GM12878 (cell line): ENCODE results near the gene RPL31. TPM values are rescaled to one million over a fixed set of nuclear protein-coding genes. Genes with fewer than 3 reads are reported as not detected.

Source experiments
- ATAC-seq: fragments of 200-7000 bp; cut with Tn5 transposase; 3 replicates; pipeline ENCODE4 v1.9.1; 2020; ENCODE audit warnings: mild to moderate bottlenecking, moderate library complexity
- BruUV-seq: library from RNA; stranded (reverse); fragments of 400-500 nt; replicated peaks from 2 replicates; lab custom pipeline; 2021; lab: Mats Ljungman, UMichigan
- CTCF ChIA-PET: fragments of 300-600 bp; sonication (Branson Sonifier 250); formaldehyde crosslinking; extraction: SDS; loops from one replicate; lab custom pipeline; 2021; ENCODE audit warnings: inconsistent platforms; lab: Yijun Ruan, JAX
- POLR2A ChIA-PET: fragments of 350-600 bp; formaldehyde crosslinking; extraction: SDS; loops from one replicate; lab custom pipeline; 2021; ENCODE audit warnings: inconsistent platforms; lab: Charles Lee
- RAD21 ChIA-PET: fragments of 300-600 bp; sonication (Branson Sonifier 250); formaldehyde crosslinking; loops from one replicate; lab custom pipeline; 2023; ENCODE audit warnings: antibody characterized with exemption; ENCODE audit not compliant: unreplicated experiment; lab: Charles Lee
- SMC1A ChIA-PET: fragments of 300-600 bp; sonication (Branson Sonifier 250); formaldehyde crosslinking; loops from one replicate; lab custom pipeline; 2023; ENCODE audit not compliant: unreplicated experiment, uncharacterized antibody; lab: Charles Lee
- DNase-seq: peaks from one replicate; pipeline ENCODE4 v3.0.0-alpha.2; 2011; ENCODE audit warnings: low read depth, low spot score
- FAIRE-seq: peaks from 3 replicates; lab custom pipeline; 2011; peaks lifted over from hg19 to GRCh38; lab: Jason Lieb, UNC
- H2AFZ ChIP-seq: 2 replicates; pipeline ENCODE4 v1.6.0; 2011; ENCODE audit warnings: low read depth, low read length, control low read depth; ENCODE audit not compliant: control insufficient read depth
- H3K27ac ChIP-seq: 2 replicates; pipeline ENCODE4 v1.5.1; 2011; ENCODE audit warnings: control low read depth; ENCODE audit not compliant: control insufficient read depth, insufficient read depth
- H3K27me3 ChIP-seq, 2 experiments: replicated peaks in 1 of 2; 2 replicates each; pipeline versions ENCODE4 v1.6.0 to v1.6.1; 2011; ENCODE audit warnings: low read length in 1 of 2; ENCODE audit not compliant: control insufficient read depth in 2 of 2, insufficient read depth in 2 of 2
- H3K36me3 ChIP-seq, 2 experiments: 2 replicates each; pipeline ENCODE4 v1.5.1; 2011; ENCODE audit warnings: low read length in 1 of 2; ENCODE audit not compliant: control insufficient read depth in 2 of 2, insufficient read depth in 2 of 2
- H3K4me1 ChIP-seq: 2 replicates; pipeline ENCODE4 v1.6.1; 2011; ENCODE audit warnings: mild to moderate bottlenecking, low read length, moderate library complexity, mixed read lengths; ENCODE audit not compliant: control insufficient read depth, insufficient read depth
- H3K4me2 ChIP-seq: 2 replicates; pipeline ENCODE4 v1.6.0; 2011; ENCODE audit warnings: control low read depth; ENCODE audit not compliant: control insufficient read depth, insufficient read depth
- H3K4me3 ChIP-seq: fragments of 200-600 bp; sonication (generic); 2 replicates; pipeline ENCODE4 v1.5.1; 2016
- H3K79me2 ChIP-seq: 2 replicates; pipeline ENCODE4 v1.6.0; 2011; ENCODE audit warnings: low read length; ENCODE audit not compliant: control insufficient read depth, insufficient read depth
- H3K9ac ChIP-seq: 2 replicates; pipeline ENCODE4 v1.8.0; 2011; ENCODE audit warnings: low read length, control low read depth, mixed read lengths; ENCODE audit not compliant: control insufficient read depth, insufficient read depth
- H3K9me3 ChIP-seq: replicated peaks from 3 replicates; pipeline ENCODE4 v1.5.1; 2011; ENCODE audit warnings: mild to moderate bottlenecking, low read length; ENCODE audit not compliant: control insufficient read depth, insufficient read depth
- H4K20me1 ChIP-seq: 2 replicates; pipeline ENCODE4 v1.6.0; 2011; ENCODE audit not compliant: control insufficient read depth, insufficient read depth
- BCL3 ChIP-seq: IDR thresholded peaks from 2 replicates; pipeline ENCODE4 v1.6.1; 2011; ENCODE audit warnings: borderline replicate concordance, low read depth, mild to moderate bottlenecking, moderate library complexity, low read length; ENCODE audit not compliant: insufficient read depth, poor library complexity, severe bottlenecking
- CREB1 ChIP-seq: IDR thresholded peaks from 2 replicates; pipeline ENCODE4 v1.6.1; 2012; ENCODE audit warnings: low read depth, mild to moderate bottlenecking, inconsistent platforms
- CTCF ChIP-seq, 3 experiments: IDR thresholded peaks in 2 of 3; conservative IDR thresholded peaks in 1 of 3; 2 replicates each; pipeline ENCODE4 v1.5.1; 2011; ENCODE audit warnings: low read depth in 3 of 3, low read length in 3 of 3, mild to moderate bottlenecking in 3 of 3, control low read depth in 2 of 3, moderate library complexity in 2 of 3, inconsistent platforms in 1 of 3, mixed read lengths in 1 of 3; ENCODE audit not compliant: control insufficient read depth in 2 of 3, insufficient read depth in 1 of 3; ENCODE audit errors: extremely low read depth in 1 of 3
- MTA3 ChIP-seq: IDR thresholded peaks from 2 replicates; pipeline ENCODE4 v1.6.1; 2012; ENCODE audit warnings: low read length, inconsistent platforms, borderline replicate concordance
- NR2F1 ChIP-seq: fragments of 450-650 bp; conservative IDR thresholded peaks from 2 replicates; pipeline ENCODE4 v1.6.1; 2017; ENCODE audit warnings: mild to moderate bottlenecking
- SMARCA5 ChIP-seq: fragments of 450-650 bp; IDR thresholded peaks from 2 replicates; pipeline ENCODE4 v1.6.1; 2017; ENCODE audit warnings: mild to moderate bottlenecking
- SMC3 ChIP-seq: IDR thresholded peaks from 2 replicates; pipeline ENCODE4 v1.6.1; 2011; ENCODE audit warnings: low read length, improper control_type of control experiment, borderline replicate concordance
- YY1 ChIP-seq: IDR thresholded peaks from 2 replicates; pipeline ENCODE4 v1.6.1; 2011; ENCODE audit warnings: low read depth, mild to moderate bottlenecking, low read length
- ZBTB40 ChIP-seq: fragments of 450-650 bp; IDR thresholded peaks from 2 replicates; pipeline ENCODE4 v1.6.1; 2016; ENCODE audit warnings: mild to moderate bottlenecking, moderate library complexity, borderline replicate concordance
- ZNF274 ChIP-seq: IDR thresholded peaks from one replicate; pipeline ENCODE4 v1.8.0; 2011; ENCODE audit not compliant: insufficient read length, insufficient read depth
- WGBS: methylation state at CpG from one replicate; pipeline ENCODE4 v1.1.6; 2016; ENCODE audit warnings: low lambda C conversion rate; ENCODE audit not compliant: insufficient replicate concordance, insufficient coverage; ENCODE audit errors: missing lambda C conversion rate; 5-methylcytosine and 5-hydroxymethylcytosine counted together
- in situ Hi-C: fragments of 300-500 bp; cut with MboI; formaldehyde crosslinking; loops from 9 replicates; pipeline ENCODE4 v1.14.3; 2018; ENCODE audit warnings: mixed read lengths
- intact Hi-C: fragments of 100-400 bp; cut with micrococcal nuclease; formaldehyde crosslinking; loops from one replicate; pipeline ENCODE4 v1.14.2; 2022; ENCODE audit not compliant: unreplicated experiment
- polyA plus RNA-seq, 11 experiments: library from polyadenylated mRNA; depleted of rRNA in 4 of 11; unstranded in 6 of 11; stranded (reverse) in 5 of 11; fragments of >200 nt; fragmentation: Nextera tagmentation in 4 of 11; fragmentation: Illumina TruSeq in 1 of 11; extraction: Ambion mirVana in 4 of 11; extraction: Trizol in 1 of 11; gene quantifications; 1 replicate in 1 of 11; 2 replicates in 10 of 11; pipeline versions ENCODE4 v1.2.1 to v1.2.3, GENCODE V29; 2011 to 2016; ENCODE audit warnings: inconsistent platforms in 2 of 11, missing spikeins in 2 of 11, low read depth in 1 of 11
- total RNA-seq, 4 experiments: library from RNA; depleted of rRNA in 3 of 4; stranded (reverse); fragments of >200 nt in 3 of 4; fragmentation: Illumina TruSeq in 1 of 4; extraction: Trizol in 1 of 4; gene quantifications; 2 replicates each; pipeline versions ENCODE4 v1.2.1 to v1.2.3, GENCODE V29; 2013 to 2021

Gene RPL31
- total and polyA plus RNA-seq, 10 of the 15 experiments (the other 5 are each of a cell fraction or from before 2014, with no cell fraction given) = 1,643 to 8,551 (median 2,208) TPM

- no peak overlapping the region for H2AFZ ChIP-seq
- 81% methylated on average over 21 of the region's 21 CpGs for WGBS
- ChIA-PET CTCF (interaction anchor here (1.1 to 4.7 kb wide), 4 partner anchors 26 to 169 kb away, joined by 4 to 46 read pairs (median 14); partner anchors contain the start of gene TBC1D8), POLR2A (no interaction called here), RAD21 (interaction anchor here (1.2 kb wide), 2 partner anchors 114 to 167 kb away, joined by 3 to 5 read pairs; no protein-coding TSS in a partner anchor), SMC1A (interaction anchor here (0.6 to 3.9 kb wide), 5 partner anchors 25 to 264 kb away, joined by 3 to 29 read pairs (median 8); partner anchors contain the start of gene TBC1D8)
- DNase-seq (no peak), FAIRE-seq (no peak), ATAC-seq (peak; percentile 65; the same call in 2 of the 3 replicates)
- H3K9me3 ChIP-seq = no peaks in the 10 kb centered on the region; the same call in 2 of the 3 replicates
- H3K4me3 ChIP-seq = no peak overlapping the region
- no TSS peak for BruUV-seq
- H3K79me2 ChIP-seq = no peaks in the 10 kb centered on the region
- no peak overlapping the region for H3K27ac ChIP-seq
- TF ChIP-seq CREB1 (no peak), YY1 (no peak), MTA3 (no peak), SMARCA5 (no peak), ZNF274 (no peak), BCL3 (no peak), NR2F1 (no peak), ZBTB40 (no peak), CTCF (IDR thresholded peaks at IDR 0.05 in 2 of 3, conservative IDR thresholded peaks at IDR 0.05 in 1 of 3; ENCODE audit: control insufficient read depth in 2 of 3, extremely low read depth in 1 of 3, insufficient read depth in 1 of 3, low read depth in 3 of 3, low read length in 3 of 3) (peak; percentile 37 to 72 (median 47); a peak in 4 of 6 replicates), SMC3 (peak; percentile 49; the same call in 1 of the 2 replicates)
- peaks cover 15% of the 10 kb centered on the region for H3K4me1 ChIP-seq
- H3K27me3 ChIP-seq = no peaks in the 10 kb centered on the region
- no peaks in the 10 kb centered on the region for H4K20me1 ChIP-seq
- intact Hi-C loops = loop anchor here (5.0 kb wide), 1 partner anchor 164 kb away; no protein-coding TSS in a partner anchor
- no peak overlapping the region for H3K4me2 ChIP-seq
- H3K36me3 ChIP-seq = no peaks in the 10 kb centered on the region; a peak in 2 of 4 replicates
- no peak overlapping the region for H3K9ac ChIP-seq
- in situ Hi-C loops = no loop called here
Observed at GRCh38 chr2:101038455-101039255, 36.6 kb downstream of the RPL31 start.
